ENCODE data around the gene DCP1A.

- TF ChIP-seq, protein P1, sequence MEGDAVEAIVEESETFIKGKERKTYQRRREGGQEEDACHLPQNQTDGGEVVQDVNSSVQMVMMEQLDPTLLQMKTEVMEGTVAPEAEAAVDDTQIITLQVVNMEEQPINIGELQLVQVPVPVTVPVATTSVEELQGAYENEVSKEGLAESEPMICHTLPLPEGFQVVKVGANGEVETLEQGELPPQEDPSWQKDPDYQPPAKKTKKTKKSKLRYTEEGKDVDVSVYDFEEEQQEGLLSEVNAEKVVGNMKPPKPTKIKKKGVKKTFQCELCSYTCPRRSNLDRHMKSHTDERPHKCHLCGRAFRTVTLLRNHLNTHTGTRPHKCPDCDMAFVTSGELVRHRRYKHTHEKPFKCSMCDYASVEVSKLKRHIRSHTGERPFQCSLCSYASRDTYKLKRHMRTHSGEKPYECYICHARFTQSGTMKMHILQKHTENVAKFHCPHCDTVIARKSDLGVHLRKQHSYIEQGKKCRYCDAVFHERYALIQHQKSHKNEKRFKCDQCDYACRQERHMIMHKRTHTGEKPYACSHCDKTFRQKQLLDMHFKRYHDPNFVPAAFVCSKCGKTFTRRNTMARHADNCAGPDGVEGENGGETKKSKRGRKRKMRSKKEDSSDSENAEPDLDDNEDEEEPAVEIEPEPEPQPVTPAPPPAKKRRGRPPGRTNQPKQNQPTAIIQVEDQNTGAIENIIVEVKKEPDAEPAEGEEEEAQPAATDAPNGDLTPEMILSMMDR (conservative IDR thresholded peaks at IDR 0.05; ENCODE audit: low read length): no peak
- no peak for TF ChIP-seq EZH2phosphoT487 (IDR thresholded peaks at IDR 0.05; ENCODE audit: borderline replicate concordance, low read depth, low read length)
Measured at GRCh38 chr3:53244271-53244670, 103.1 kb downstream of the DCP1A start.

Data from OCI-LY7 (cell line).